ENCODE data around the gene TNK1. TPM values are rescaled to one million over a fixed set of nuclear protein-coding genes. Genes with fewer than 3 reads are reported as not detected.

TNK1 gene
- total RNA-seq, 1 experiment from 2014 or later = 6.1 TPM

DNA sequence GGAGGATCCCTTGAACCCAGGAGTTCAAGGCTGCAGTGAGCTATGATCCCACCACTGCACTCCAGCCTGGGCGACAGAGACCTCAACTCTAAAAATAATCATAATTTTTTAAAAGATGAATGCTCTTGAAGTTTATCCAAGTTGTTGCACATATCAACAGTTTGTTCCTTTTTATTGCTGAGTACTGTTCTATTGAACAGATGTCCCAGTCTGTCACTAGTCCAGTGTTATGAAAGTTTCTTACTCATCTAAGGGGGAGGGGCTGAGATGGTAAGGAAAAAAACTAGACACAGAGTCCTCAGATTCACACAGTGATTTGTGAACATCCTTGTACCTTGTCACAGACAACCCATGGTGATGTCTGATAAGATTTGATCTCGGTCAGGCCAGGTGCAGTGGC, 40.7 kb upstream of the TNK1 start:
- Mint-ChIP-seq H3K4me3 (ENCODE audit: unreplicated experiment) (no peak overlapping the region), H3K27me3 (ENCODE audit: insufficient read depth, unreplicated experiment) (peaks cover 3% of the 10 kb centered on the region), H3K36me3 (ENCODE audit: insufficient read depth, unreplicated experiment) (peaks cover 11% of the 10 kb centered on the region), H3K9me3 (ENCODE audit: unreplicated experiment) (no peaks in the 10 kb centered on the region), H3K4me1 (ENCODE audit: low read depth, unreplicated experiment) (peaks cover 6% of the 10 kb centered on the region), H3K27ac (ENCODE audit: unreplicated experiment) (no peak overlapping the region)
- no peak for DNase-seq
- POLR2A ChIA-PET = no interaction called here
- no peak overlapping the region for H3K4me3 ChIP-seq (ENCODE audit: low read depth, low read length)
- no TSS peak for BruUV-seq (replicated peaks)
- TF ChIP-seq, protein P1, sequence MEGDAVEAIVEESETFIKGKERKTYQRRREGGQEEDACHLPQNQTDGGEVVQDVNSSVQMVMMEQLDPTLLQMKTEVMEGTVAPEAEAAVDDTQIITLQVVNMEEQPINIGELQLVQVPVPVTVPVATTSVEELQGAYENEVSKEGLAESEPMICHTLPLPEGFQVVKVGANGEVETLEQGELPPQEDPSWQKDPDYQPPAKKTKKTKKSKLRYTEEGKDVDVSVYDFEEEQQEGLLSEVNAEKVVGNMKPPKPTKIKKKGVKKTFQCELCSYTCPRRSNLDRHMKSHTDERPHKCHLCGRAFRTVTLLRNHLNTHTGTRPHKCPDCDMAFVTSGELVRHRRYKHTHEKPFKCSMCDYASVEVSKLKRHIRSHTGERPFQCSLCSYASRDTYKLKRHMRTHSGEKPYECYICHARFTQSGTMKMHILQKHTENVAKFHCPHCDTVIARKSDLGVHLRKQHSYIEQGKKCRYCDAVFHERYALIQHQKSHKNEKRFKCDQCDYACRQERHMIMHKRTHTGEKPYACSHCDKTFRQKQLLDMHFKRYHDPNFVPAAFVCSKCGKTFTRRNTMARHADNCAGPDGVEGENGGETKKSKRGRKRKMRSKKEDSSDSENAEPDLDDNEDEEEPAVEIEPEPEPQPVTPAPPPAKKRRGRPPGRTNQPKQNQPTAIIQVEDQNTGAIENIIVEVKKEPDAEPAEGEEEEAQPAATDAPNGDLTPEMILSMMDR (IDR thresholded peaks at IDR 0.05; ENCODE audit: insufficient read depth in 1 of 2, low read depth in 1 of 2, low read length in 1 of 2, severe bottlenecking in 1 of 2, unreplicated experiment in 1 of 2) = no peak
- no peaks in the 10 kb centered on the region for H3K27me3 ChIP-seq (replicated peaks; ENCODE audit: control insufficient read depth, insufficient read depth, low read length)
- no peaks in the 10 kb centered on the region for H3K36me3 ChIP-seq (ENCODE audit: control insufficient read depth, insufficient read depth, low read length)
- no peaks in the 10 kb centered on the region for H3K4me1 ChIP-seq
- intact Hi-C loops (cut with micrococcal nuclease; ENCODE audit: unreplicated experiment) = no loop called here
- CTCF ChIA-PET = no interaction called here
- no peaks in the 10 kb centered on the region for H3K9me3 ChIP-seq

DNA sequence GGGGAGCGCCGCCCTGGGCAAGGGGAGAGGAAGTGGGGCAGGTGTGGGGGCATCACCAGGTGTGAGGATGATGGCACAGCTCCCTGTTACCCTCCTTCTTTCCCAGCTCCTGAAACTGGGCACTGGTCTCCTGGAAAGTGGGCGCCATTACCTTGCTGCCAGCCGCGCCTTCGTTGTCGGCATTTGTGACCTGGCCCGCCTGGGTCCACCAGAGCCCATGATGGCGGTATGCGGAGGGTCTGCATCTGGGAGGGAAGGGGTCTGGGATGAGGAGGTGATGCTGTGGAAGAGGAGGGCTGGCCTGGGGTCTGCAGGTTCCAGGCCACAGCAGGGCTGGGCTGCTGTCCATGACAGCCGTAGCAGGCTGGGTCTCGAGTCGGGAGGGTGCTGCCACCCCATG, 39.0 kb upstream of the TNK1 start:
- H3K4me1 ChIP-seq = no peaks in the 10 kb centered on the region
- Mint-ChIP-seq H3K4me3 (ENCODE audit: unreplicated experiment) (no peak overlapping the region), H3K27ac (ENCODE audit: unreplicated experiment) (no peak overlapping the region), H3K4me1 (ENCODE audit: low read depth, unreplicated experiment) (peaks cover 6% of the 10 kb centered on the region), H3K36me3 (ENCODE audit: insufficient read depth, unreplicated experiment) (peaks cover 15% of the 10 kb centered on the region), H3K9me3 (ENCODE audit: unreplicated experiment) (no peaks in the 10 kb centered on the region), H3K27me3 (ENCODE audit: insufficient read depth, unreplicated experiment) (peaks cover 3% of the 10 kb centered on the region)
- no peaks in the 10 kb centered on the region for H3K27me3 ChIP-seq (replicated peaks; ENCODE audit: control insufficient read depth, insufficient read depth, low read length)
- intact Hi-C loops (cut with micrococcal nuclease; ENCODE audit: unreplicated experiment) = no loop called here
- POLR2A ChIA-PET = no interaction called here
- BruUV-seq (replicated peaks) = no TSS peak
- no peak for DNase-seq
- CTCF ChIA-PET = no interaction called here
- TF ChIP-seq, protein P1 (IDR thresholded peaks at IDR 0.05; ENCODE audit: insufficient read depth in 1 of 2, low read depth in 1 of 2, low read length in 1 of 2, severe bottlenecking in 1 of 2, unreplicated experiment in 1 of 2) = no peak
- no peaks in the 10 kb centered on the region for H3K9me3 ChIP-seq
- no peaks in the 10 kb centered on the region for H3K36me3 ChIP-seq (ENCODE audit: control insufficient read depth, insufficient read depth, low read length)
- H3K4me3 ChIP-seq (ENCODE audit: low read depth, low read length) = no peak overlapping the region

DNA sequence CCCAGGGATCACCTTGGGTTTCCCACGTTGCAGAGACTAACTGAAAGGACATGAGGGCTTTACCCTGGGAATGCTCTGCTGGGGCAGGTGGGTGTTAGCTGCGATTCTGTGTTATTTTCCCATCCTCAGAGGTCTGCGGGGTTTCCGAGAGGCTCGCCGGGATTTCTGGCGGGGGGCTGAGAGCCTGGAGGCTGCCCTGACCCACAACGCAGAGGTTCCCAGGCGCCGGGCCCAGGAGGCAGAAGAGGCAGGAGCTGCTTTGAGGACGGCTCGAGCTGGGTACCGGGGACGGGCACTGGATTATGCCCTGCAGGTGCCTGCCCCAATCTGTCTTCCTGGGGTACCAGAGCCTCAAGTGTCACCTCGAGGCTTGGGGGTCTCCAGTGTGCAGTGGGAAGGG, 37.6 kb upstream of the TNK1 start:
- ChIA-PET CTCF (interaction anchor here (1.2 to 1.9 kb wide), 3 partner anchors 14 to 297 kb away, joined by 4 to 5 read pairs (median 4); partner anchors contain the start of genes NEURL4 and SLC2A4), POLR2A (no interaction called here)
- no TSS peak for BruUV-seq (replicated peaks)
- Histone ChIP-seq H3K4me1 (no peaks in the 10 kb centered on the region), H3K36me3 (ENCODE audit: control insufficient read depth, insufficient read depth, low read length) (no peaks in the 10 kb centered on the region), H3K4me3 (ENCODE audit: low read depth, low read length) (no peak overlapping the region), H3K9me3 (no peaks in the 10 kb centered on the region), H3K27me3 (replicated peaks; ENCODE audit: control insufficient read depth, insufficient read depth, low read length) (no peaks in the 10 kb centered on the region)
- peaks cover 6% of the 10 kb centered on the region for H3K4me1 Mint-ChIP-seq (ENCODE audit: low read depth, unreplicated experiment)
- no peak overlapping the region for H3K4me3 Mint-ChIP-seq (ENCODE audit: unreplicated experiment)
- H3K9me3 Mint-ChIP-seq (ENCODE audit: unreplicated experiment) = no peaks in the 10 kb centered on the region
- no peak overlapping the region for H3K27ac Mint-ChIP-seq (ENCODE audit: unreplicated experiment)
- peaks cover 3% of the 10 kb centered on the region for H3K27me3 Mint-ChIP-seq (ENCODE audit: insufficient read depth, unreplicated experiment)
- DNase-seq = no peak
- TF ChIP-seq, protein P1 (IDR thresholded peaks at IDR 0.05; ENCODE audit: insufficient read depth in 1 of 2, low read depth in 1 of 2, low read length in 1 of 2, severe bottlenecking in 1 of 2, unreplicated experiment in 1 of 2) = no peak
- intact Hi-C loops (cut with micrococcal nuclease; ENCODE audit: unreplicated experiment) = no loop called here
- peaks cover 16% of the 10 kb centered on the region for H3K36me3 Mint-ChIP-seq (ENCODE audit: insufficient read depth, unreplicated experiment)

Data from Caco-2 (cell line).